Upper lobe of left lung (tissue), 6 donors: ENCODE measurements around the gene ZMYM3. TPM values are rescaled to one million over a fixed set of nuclear protein-coding genes. Genes with fewer than 3 reads are reported as not detected.

Source experiments
- ATAC-seq, 2 donors: fragments of 200-7000 bp; cut with Tn5 transposase; one replicate each; pipeline ENCODE4 v1.9.1; 2022; ENCODE audit warnings: mild to moderate bottlenecking in 2 of 2, moderate library complexity in 2 of 2; ENCODE audit not compliant: low FRiP score in 2 of 2
- DNase-seq, 2 donors: peaks; one replicate each; pipeline ENCODE4 v3.0.0-alpha.2; 2019 to 2020
- H3K27ac ChIP-seq, 4 donors: fragments of 200-600 bp; sonication (generic); one replicate each; pipeline ENCODE4 v1.5.1; 2016 to 2019
- H3K27me3 ChIP-seq, 4 donors: fragments of 200-600 bp; sonication (generic); one replicate each; pipeline ENCODE4 v1.5.1; 2017 to 2019
- H3K36me3 ChIP-seq, 4 donors: fragments of 200-600 bp; sonication (generic); one replicate each; pipeline ENCODE4 v1.5.1; 2016 to 2019
- H3K4me1 ChIP-seq, 4 donors: fragments of 200-600 bp; sonication (generic); one replicate each; pipeline ENCODE4 v1.5.1; 2018 to 2019
- H3K4me3 ChIP-seq, 4 donors: fragments of 200-600 bp; sonication (generic); one replicate each; pipeline ENCODE4 v1.5.1; 2017 to 2019; ENCODE audit warnings: mild to moderate bottlenecking in 2 of 4, moderate library complexity in 1 of 4
- H3K9me3 ChIP-seq, 4 donors: fragments of 200-600 bp; sonication (generic); one replicate each; pipeline ENCODE4 v1.5.1; 2018 to 2019
- EP300 ChIP-seq, 4 donors: sonication (generic); formaldehyde crosslinking; IDR thresholded peaks; one replicate each; pipeline ENCODE4 v1.5.1; 2017; ENCODE audit warnings: antibody characterized with exemption in 4 of 4, control low read depth in 2 of 4
- POLR2A ChIP-seq, 4 donors: fragments of 450-650 bp; IDR thresholded peaks; one replicate each; pipeline ENCODE4 v1.5.1; 2016 to 2017; ENCODE audit warnings: antibody characterized with exemption in 4 of 4, mild to moderate bottlenecking in 2 of 4
- POLR2AphosphoS5 ChIP-seq, 2 donors: sonication (generic); formaldehyde crosslinking; IDR thresholded peaks; one replicate each; pipeline ENCODE4 v1.5.1; 2017; ENCODE audit warnings: antibody characterized with exemption in 2 of 2
- WGBS, 2 donors: methylation state at CpG; one replicate each; pipeline ENCODE4 v1.1.5; 2017 to 2018; 5-methylcytosine and 5-hydroxymethylcytosine counted together
- total RNA-seq, 6 donors: library from RNA; depleted of rRNA in 4 of 6; stranded (reverse); fragments of >200 nt in 4 of 6; gene quantifications; one replicate each; pipeline versions ENCODE4 v1.1.0 to v1.2.1, GENCODE V29; 2016 to 2021
- TF ChIP-seq, protein P1 (sequence below), 6 experiments: fragments of 450-650 bp in 4 of 6; fragments of 200-600 bp in 2 of 6; sonication (generic) in 2 of 6; IDR thresholded peaks; one replicate each; pipeline ENCODE4 v1.5.1; 2016 to 2019; ENCODE audit warnings: antibody characterized with exemption in 6 of 6
- donor health status: DM: no; HTN: no; CAD: no; lungs with moderate emphysema.
- donor health status: DM: no; HTN: yes; CAD: no; lungs with severe emphysema.

Gene ZMYM3
- total RNA-seq, 6 donors from 2014 or later, result 12.8 to 32.5 (median 21.6) TPM

DNA sequence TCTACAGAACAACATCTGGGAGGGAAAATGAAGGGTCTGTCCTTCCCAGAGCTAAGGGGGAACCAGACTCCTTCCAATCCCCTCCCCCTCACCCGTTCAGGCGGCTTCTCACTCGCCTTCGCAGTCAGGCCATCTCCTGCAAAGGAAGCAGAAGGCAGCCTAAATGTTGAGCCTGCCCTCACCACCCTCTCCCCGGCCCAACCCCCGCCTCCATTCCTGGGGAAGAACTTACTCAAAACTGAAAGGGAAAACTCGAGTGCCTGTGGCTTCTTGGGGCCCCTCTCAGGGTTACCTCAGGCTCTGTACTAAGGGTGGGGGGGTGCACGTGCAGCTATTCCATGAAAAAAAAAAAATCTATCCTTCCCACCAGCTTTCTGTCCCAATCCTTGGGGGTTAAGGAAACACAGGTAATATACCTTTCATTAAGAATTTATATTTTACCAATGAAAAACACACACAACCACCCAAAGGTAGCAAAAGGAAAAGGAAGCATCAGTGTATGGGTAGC lies 2.4 kb downstream of the ZMYM3 start:
- Histone ChIP-seq H3K27me3 (peaks cover 0 to 7% (median 0%) of the 10 kb centered on the region in 4 donors), H3K4me1 (peaks cover 4 to 12% (median 10%) of the 10 kb centered on the region in 4 donors), H3K4me3 (no peak overlapping the region), H3K36me3 (peaks cover 0 to 33% (median 11%) of the 10 kb centered on the region in 4 donors), H3K9me3 (no peaks in the 10 kb centered on the region), H3K27ac (no peak overlapping the region)
- DNase-seq, result no peak
- TF ChIP-seq POLR2A (IDR thresholded peaks at IDR 0.05), result no peak
- no peak for ATAC-seq
- WGBS, 2 donors, result 41 to 65% methylated on average over 4 to 8 of the region's 8 CpGs

DNA sequence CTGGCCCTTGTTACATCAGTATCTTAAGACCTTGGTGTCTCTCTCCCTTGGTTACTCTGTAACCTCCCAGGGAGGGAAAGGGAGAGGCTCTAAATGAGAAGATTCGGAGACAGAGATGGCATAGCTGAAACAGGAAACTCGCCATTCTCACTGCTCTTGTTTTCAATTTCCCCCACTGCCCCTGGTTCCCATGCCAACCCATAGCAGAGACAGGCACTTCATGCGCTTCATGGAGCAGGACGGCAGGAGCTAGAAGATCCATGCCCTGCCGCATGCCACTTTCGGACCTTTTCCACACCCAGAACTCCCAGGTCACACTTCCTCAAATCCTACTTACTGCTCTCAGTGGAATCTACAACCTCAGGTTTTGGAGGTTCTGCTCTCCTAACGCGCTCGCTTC lies 3.1 kb downstream of the ZMYM3 start:
- Histone ChIP-seq H3K36me3 (peaks cover 0 to 37% (median 13%) of the 10 kb centered on the region in 4 donors), H3K4me1 (peaks cover 4 to 12% (median 10%) of the 10 kb centered on the region in 4 donors), H3K9me3 (no peaks in the 10 kb centered on the region), H3K4me3 (no peak overlapping the region), H3K27ac (no peak overlapping the region), H3K27me3 (peaks cover 0 to 7% (median 0%) of the 10 kb centered on the region in 4 donors)
- ATAC-seq (no peak), DNase-seq (no peak)
- 78 to 81% methylated on average over 5 to 9 of the region's 9 CpGs for WGBS, 2 donors
- TF ChIP-seq POLR2A (IDR thresholded peaks at IDR 0.05), result no peak
- TF ChIP-seq, protein P1, sequence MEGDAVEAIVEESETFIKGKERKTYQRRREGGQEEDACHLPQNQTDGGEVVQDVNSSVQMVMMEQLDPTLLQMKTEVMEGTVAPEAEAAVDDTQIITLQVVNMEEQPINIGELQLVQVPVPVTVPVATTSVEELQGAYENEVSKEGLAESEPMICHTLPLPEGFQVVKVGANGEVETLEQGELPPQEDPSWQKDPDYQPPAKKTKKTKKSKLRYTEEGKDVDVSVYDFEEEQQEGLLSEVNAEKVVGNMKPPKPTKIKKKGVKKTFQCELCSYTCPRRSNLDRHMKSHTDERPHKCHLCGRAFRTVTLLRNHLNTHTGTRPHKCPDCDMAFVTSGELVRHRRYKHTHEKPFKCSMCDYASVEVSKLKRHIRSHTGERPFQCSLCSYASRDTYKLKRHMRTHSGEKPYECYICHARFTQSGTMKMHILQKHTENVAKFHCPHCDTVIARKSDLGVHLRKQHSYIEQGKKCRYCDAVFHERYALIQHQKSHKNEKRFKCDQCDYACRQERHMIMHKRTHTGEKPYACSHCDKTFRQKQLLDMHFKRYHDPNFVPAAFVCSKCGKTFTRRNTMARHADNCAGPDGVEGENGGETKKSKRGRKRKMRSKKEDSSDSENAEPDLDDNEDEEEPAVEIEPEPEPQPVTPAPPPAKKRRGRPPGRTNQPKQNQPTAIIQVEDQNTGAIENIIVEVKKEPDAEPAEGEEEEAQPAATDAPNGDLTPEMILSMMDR (IDR thresholded peaks at IDR 0.05), result no peak
- TF ChIP-seq POLR2AphosphoS5 (IDR thresholded peaks at IDR 0.05), result no peak
- TF ChIP-seq EP300 (IDR thresholded peaks at IDR 0.05), result no peak

DNA sequence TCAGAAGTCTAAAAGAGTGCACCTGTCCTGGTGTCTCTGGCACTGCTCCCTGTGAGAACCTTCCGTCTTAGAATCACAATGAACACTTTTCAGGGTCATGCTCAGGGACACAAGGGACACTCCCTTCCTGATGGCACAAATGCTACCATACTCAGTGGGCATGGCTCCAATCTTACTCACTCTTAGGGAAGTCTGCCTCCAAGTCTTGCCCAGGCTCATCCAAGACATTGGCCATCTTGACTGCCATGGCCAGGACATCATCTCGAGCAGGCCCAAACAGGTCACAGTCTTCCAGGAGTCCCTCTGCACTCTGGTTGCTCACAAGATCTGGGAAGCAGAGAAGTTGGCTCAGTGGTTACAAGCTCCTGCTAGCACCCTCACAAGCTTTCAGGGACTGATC lies 8.8 kb downstream of the ZMYM3 start:
- Histone ChIP-seq H3K9me3 (no peaks in the 10 kb centered on the region), H3K27ac (no peak overlapping the region), H3K36me3 (peaks cover 0 to 87% (median 34%) of the 10 kb centered on the region in 4 donors), H3K27me3 (no peaks in the 10 kb centered on the region), H3K4me3 (no peak overlapping the region), H3K4me1 (no peaks in the 10 kb centered on the region)
- ATAC-seq (no peak), DNase-seq (no peak)
- TF ChIP-seq POLR2AphosphoS5 (IDR thresholded peaks at IDR 0.05) (no peak), EP300 (IDR thresholded peaks at IDR 0.05) (no peak), POLR2A (IDR thresholded peaks at IDR 0.05) (no peak)
- TF ChIP-seq, protein P1 (IDR thresholded peaks at IDR 0.05), result no peak
- WGBS, 2 donors, result 53 to 88% methylated on average over 1 to 2 of the region's 2 CpGs

DNA sequence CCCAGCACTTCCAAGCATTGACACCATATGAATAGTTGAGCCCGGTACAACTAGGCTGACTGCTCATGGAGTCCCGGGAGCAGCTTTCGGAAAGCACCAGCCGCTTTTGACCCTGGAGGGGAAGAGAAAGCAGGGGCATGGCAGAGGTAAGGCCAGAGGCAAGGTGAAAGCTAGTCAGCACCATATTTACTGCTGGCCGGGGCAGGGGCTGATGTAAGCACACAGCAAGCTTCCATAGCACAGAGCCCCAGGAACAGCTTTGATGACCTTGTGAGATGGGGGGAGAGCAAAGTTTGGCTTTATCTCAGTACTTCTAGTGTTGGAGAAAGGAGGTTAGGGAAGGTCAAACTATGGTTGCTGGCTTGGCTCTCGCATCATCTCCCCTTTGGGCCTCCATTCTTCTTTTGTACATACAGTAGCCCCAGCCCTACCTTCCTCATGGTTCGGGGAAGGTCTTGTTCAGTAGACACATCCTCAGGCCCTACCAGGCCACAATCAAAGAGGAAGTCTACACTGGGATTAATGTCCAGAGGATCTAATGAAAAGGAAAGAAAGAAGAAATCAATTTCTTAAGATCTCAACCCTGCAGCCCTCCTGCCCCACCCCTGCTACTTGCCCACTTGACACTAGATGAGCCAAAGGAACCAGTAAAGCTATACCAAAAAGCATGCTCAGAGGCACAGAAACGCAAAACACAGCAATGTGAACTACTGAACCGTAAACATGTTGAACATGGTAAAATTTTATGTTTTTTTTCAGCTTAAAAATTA lies 9.4 kb downstream of the ZMYM3 start:
- Histone ChIP-seq H3K27ac (no peak overlapping the region), H3K27me3 (no peaks in the 10 kb centered on the region), H3K36me3 (peaks cover 0 to 81% (median 31%) of the 10 kb centered on the region in 4 donors), H3K4me3 (no peak overlapping the region), H3K9me3 (no peaks in the 10 kb centered on the region), H3K4me1 (no peaks in the 10 kb centered on the region)
- no peak for ATAC-seq
- TF ChIP-seq, protein P1 (IDR thresholded peaks at IDR 0.05), result no peak
- no peak for TF ChIP-seq POLR2AphosphoS5 (IDR thresholded peaks at IDR 0.05)
- TF ChIP-seq EP300 (IDR thresholded peaks at IDR 0.05), result no peak
- no peak for TF ChIP-seq POLR2A (IDR thresholded peaks at IDR 0.05)
- no peak for DNase-seq
- 91 to 94% methylated on average over 3 to 9 of the region's 9 CpGs for WGBS, 2 donors

DNA sequence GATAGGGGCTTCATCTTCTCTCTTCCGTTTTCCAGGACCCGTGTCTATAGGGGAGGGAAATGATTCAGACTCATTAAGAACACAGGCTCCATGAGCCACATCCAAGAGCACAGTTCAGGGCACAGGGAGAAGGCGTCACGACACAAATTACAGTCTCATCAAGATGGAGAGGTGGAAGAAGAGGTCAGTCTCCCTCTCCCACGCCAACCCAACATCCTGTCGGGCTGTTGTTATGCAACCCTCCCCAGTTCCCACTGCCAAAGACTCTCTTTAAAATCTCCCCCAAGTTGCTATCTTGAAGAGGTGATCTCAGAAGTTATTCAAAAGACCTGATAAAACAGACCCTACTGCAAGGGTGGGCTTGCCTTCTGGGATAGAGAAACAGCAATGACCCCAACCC lies 12.6 kb downstream of the ZMYM3 start:
- ATAC-seq, result no peak
- TF ChIP-seq POLR2A (IDR thresholded peaks at IDR 0.05) (no peak), POLR2AphosphoS5 (IDR thresholded peaks at IDR 0.05) (no peak), EP300 (IDR thresholded peaks at IDR 0.05) (no peak)
- TF ChIP-seq, protein P1 (IDR thresholded peaks at IDR 0.05), result no peak
- Histone ChIP-seq H3K36me3 (peaks cover 0 to 57% (median 23%) of the 10 kb centered on the region in 4 donors), H3K4me1 (no peaks in the 10 kb centered on the region), H3K27ac (no peak overlapping the region), H3K27me3 (no peaks in the 10 kb centered on the region), H3K4me3 (no peak overlapping the region), H3K9me3 (no peaks in the 10 kb centered on the region)
- WGBS, 2 donors, result 62 to 68% methylated on average over 6 of the region's 6 CpGs
- DNase-seq, result no peak
